ENCODE data around the gene RABEP2.
"Not testable (repeated sequence)": the region's sequence is repeated elsewhere in the genome, so short reads cannot be mapped to it uniquely, and the experiment has no call there.

RABEP2 gene

DNA sequence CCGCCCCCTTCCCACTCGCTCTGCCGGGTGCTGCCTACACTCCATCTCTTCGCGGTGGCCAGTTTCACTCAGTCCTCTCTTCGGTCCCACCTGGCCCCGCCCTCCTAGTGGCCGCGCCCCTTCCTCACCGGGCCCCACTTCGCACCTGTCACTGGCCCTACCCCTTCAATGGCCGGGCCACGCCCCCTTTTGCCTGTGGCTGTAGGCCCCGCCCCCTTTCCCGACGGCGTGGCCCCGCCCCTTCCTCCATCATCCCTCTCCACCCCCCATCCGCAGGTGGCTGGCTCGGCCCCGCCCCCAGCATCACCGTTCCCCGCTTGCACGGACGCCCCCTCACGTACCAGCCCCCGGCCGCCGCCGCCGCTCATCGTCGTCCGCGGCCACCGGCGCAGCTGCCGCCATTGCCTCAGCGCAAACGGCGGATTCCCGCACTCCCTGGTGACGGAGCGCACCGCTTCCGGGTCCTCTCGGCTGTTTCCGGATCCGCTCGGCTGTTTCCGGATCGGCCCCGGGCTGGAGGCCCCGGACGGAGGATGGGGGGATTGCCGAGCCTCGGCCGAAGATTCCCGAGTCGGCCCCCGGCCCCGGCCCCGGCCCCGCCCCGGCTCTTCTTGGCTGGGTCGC, at the start of gene RABEP2:
Gene RABEP2, minus strand, starts transcription at position 477 of the 624 bp plus-strand sequence. Its CDS starts 75 bp downstream, at position 402.
- Histone ChIP-seq H3K9ac (ENCODE audit: low read depth, low read length) (peak within 1 kb of the TSS; percentile 95), H3K27me3 (ENCODE audit: insufficient read depth, low read length, poor library complexity) (no peaks in the 10 kb centered on the region), H3K79me2 (ENCODE audit: insufficient read depth, low read length) (no peaks in the 10 kb centered on the region), H3K4me1 (ENCODE audit: insufficient read depth, low read length) (peaks cover 15% of the 10 kb centered on the region), H3K9me3 (ENCODE audit: insufficient read depth, low read length, severe bottlenecking) (no peaks in the 10 kb centered on the region), H2AFZ (ENCODE audit: low read depth, low read length) (peak within 1 kb of the TSS; percentile 93), H3K27ac (ENCODE audit: low read length) (peak within 1 kb of the TSS; percentile 95), H4K20me1 (ENCODE audit: insufficient read depth, low read length) (peaks cover 2% of the 10 kb centered on the region; the same call in 1 of the 2 replicates), H3K4me3 (ENCODE audit: low read depth in 1 of 2, low read length in 2 of 2) (peak within 1 kb of the TSS; percentile 42 to 73), H3K36me3 (ENCODE audit: insufficient read depth, low read length) (peaks cover 4% of the 10 kb centered on the region; the same call in 1 of the 2 replicates), H3K4me2 (ENCODE audit: insufficient read depth, low read length) (peak within 1 kb of the TSS; percentile 74)
- TF ChIP-seq, protein P1, sequence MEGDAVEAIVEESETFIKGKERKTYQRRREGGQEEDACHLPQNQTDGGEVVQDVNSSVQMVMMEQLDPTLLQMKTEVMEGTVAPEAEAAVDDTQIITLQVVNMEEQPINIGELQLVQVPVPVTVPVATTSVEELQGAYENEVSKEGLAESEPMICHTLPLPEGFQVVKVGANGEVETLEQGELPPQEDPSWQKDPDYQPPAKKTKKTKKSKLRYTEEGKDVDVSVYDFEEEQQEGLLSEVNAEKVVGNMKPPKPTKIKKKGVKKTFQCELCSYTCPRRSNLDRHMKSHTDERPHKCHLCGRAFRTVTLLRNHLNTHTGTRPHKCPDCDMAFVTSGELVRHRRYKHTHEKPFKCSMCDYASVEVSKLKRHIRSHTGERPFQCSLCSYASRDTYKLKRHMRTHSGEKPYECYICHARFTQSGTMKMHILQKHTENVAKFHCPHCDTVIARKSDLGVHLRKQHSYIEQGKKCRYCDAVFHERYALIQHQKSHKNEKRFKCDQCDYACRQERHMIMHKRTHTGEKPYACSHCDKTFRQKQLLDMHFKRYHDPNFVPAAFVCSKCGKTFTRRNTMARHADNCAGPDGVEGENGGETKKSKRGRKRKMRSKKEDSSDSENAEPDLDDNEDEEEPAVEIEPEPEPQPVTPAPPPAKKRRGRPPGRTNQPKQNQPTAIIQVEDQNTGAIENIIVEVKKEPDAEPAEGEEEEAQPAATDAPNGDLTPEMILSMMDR (IDR thresholded peaks at IDR 0.05; ENCODE audit: borderline replicate concordance, extremely low read depth, low read length, poor library complexity, severe bottlenecking) = no peak
- TF ChIP-seq EZH2 (IDR thresholded peaks at IDR 0.05; ENCODE audit: borderline replicate concordance, low read depth, low read length, severe bottlenecking) = no peak
- DNase-seq = peak; percentile 97
- peak; percentile 87 for ATAC-seq (ENCODE audit: insufficient read depth, low read depth)

DNA sequence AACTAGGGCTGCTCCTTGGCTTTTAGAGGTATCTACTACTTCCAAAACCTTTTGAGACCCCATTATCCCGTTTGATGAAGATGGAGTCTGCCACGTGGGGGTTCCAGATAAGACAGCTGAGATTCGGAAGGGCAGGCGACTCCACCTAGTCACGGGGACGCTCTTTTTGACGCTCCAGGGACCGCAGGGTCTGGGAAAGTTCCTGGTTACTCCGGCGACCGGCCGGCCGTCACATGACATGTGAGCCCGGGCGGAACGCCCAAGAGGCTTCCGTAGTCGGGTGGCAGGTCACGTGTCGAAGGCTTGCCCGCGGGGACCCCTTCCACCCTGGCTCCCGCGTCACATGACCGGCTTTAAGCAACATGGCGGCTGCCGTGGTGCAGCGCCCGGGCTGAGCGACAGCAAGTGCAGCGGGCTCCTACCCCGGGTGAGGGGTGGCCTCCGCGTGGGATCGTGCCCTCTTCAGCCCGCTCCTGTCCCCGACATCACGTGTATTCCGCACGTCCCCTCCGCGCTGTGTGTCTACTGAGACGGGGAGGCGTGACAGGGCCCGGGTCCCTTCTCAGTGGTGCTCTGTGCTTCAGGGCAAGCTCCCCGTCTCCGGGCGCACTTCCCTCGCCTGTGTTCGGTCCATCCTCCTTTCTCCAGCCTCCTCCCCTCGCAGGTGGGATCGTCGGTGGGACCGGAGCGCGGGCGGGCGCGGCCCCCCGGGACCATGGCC, 49.6 kb upstream of the RABEP2 start, which contains the start of gene SPNS1:
Gene SPNS1, plus strand, starts transcription at position 342 of the 721 bp plus-strand sequence. Its CDS starts 374 bp downstream, at position 716.
- TF ChIP-seq, protein P1 (IDR thresholded peaks at IDR 0.05; ENCODE audit: borderline replicate concordance, extremely low read depth, low read length, poor library complexity, severe bottlenecking) = no peak
- no peak for TF ChIP-seq EZH2 (IDR thresholded peaks at IDR 0.05; ENCODE audit: borderline replicate concordance, low read depth, low read length, severe bottlenecking)
- Histone ChIP-seq H3K4me2 (ENCODE audit: insufficient read depth, low read length) (peak within 1 kb of the TSS; percentile 93), H3K9ac (ENCODE audit: low read depth, low read length) (peak within 1 kb of the TSS; percentile 70), H3K4me3 (ENCODE audit: low read depth in 1 of 2, low read length in 2 of 2) (peak within 1 kb of the TSS; percentile 46 to 92), H3K27me3 (ENCODE audit: insufficient read depth, low read length, poor library complexity) (no peaks in the 10 kb centered on the region), H2AFZ (ENCODE audit: low read depth, low read length) (peak within 1 kb of the TSS; percentile 93), H3K79me2 (ENCODE audit: insufficient read depth, low read length) (peaks cover 28% of the 10 kb centered on the region), H4K20me1 (ENCODE audit: insufficient read depth, low read length) (no peaks in the 10 kb centered on the region), H3K4me1 (ENCODE audit: insufficient read depth, low read length) (peaks cover 32% of the 10 kb centered on the region), H3K9me3 (ENCODE audit: insufficient read depth, low read length, severe bottlenecking) (no peaks in the 10 kb centered on the region), H3K36me3 (ENCODE audit: insufficient read depth, low read length) (peaks cover 23% of the 10 kb centered on the region), H3K27ac (ENCODE audit: low read length) (peak within 1 kb of the TSS; percentile 81)
- peak; percentile 94 for DNase-seq
- peak; percentile 92 for ATAC-seq (ENCODE audit: insufficient read depth, low read depth)

DNA sequence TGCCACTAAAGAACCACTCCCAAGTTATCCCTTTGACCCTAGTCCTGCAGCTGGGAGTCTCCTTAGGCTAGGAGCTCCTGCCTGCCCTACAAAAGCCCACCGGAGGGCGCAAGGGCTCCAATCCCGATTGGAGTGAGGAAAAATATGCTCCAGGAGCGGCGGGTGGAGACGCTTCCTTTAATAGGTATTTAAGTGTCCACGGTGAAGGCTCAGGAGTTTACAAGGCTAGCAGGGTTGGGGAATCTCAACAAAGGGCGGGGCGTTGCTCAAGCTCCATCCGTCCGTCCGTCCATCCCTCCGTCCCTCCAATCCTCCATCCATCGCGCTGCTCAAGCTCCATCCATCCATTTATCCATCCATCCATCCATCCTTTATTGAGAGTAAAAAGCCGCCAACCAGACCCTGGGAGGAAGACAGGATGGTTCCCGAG, 49.0 kb upstream of the RABEP2 start:
- H3K4me3 ChIP-seq (ENCODE audit: low read depth in 1 of 2, low read length in 2 of 2) = peak overlapping the region; percentile 46 to 92
- DNase-seq = peak; percentile 57
- peaks cover 32% of the 10 kb centered on the region for H3K4me1 ChIP-seq (ENCODE audit: insufficient read depth, low read length)
- peak; percentile 36 for ATAC-seq (ENCODE audit: insufficient read depth, low read depth)
- peak overlapping the region; percentile 70 for H3K9ac ChIP-seq (ENCODE audit: low read depth, low read length)
- peak overlapping the region; percentile 93 for H3K4me2 ChIP-seq (ENCODE audit: insufficient read depth, low read length)
- no peak for TF ChIP-seq EZH2 (IDR thresholded peaks at IDR 0.05; ENCODE audit: borderline replicate concordance, low read depth, low read length, severe bottlenecking)
- TF ChIP-seq, protein P1 (IDR thresholded peaks at IDR 0.05; ENCODE audit: borderline replicate concordance, extremely low read depth, low read length, poor library complexity, severe bottlenecking) = peak; percentile 78
- H3K27me3 ChIP-seq (ENCODE audit: insufficient read depth, low read length, poor library complexity) = no peaks in the 10 kb centered on the region
- H4K20me1 ChIP-seq (ENCODE audit: insufficient read depth, low read length) = no peaks in the 10 kb centered on the region
- no peaks in the 10 kb centered on the region for H3K9me3 ChIP-seq (ENCODE audit: insufficient read depth, low read length, severe bottlenecking)
- H3K36me3 ChIP-seq (ENCODE audit: insufficient read depth, low read length) = peaks cover 18% of the 10 kb centered on the region
- peak overlapping the region; percentile 81 for H3K27ac ChIP-seq (ENCODE audit: low read length)
- H2AFZ ChIP-seq (ENCODE audit: low read depth, low read length) = peak overlapping the region; percentile 93
- H3K79me2 ChIP-seq (ENCODE audit: insufficient read depth, low read length) = peaks cover 28% of the 10 kb centered on the region

DNA sequence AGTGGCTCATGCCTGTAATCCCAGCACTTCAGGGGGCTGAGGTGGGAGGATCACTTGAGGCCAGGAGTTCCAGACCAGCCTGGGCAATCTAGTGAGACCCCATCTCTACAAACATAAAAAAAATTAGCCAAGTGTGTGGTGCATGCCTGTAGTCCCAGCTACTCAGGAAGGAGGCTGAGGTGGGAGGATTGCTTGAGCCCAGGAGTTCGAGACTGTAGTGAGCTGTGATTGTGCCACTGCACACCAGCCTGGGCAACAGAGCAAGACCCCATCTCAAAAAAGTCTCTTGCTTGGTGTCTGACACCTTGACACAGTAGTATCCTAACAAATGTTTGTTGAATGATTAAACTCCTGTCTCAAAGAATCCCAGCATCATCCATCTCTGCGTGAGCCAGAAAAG, 44.7 kb upstream of the RABEP2 start:
- not testable (repeated sequence) for H2AFZ ChIP-seq (ENCODE audit: low read depth, low read length)

More for the DNA sequence above, 44.7 kb upstream of the RABEP2 start:
- H3K9me3 ChIP-seq (ENCODE audit: insufficient read depth, low read length, severe bottlenecking); H3K4me3 ChIP-seq (ENCODE audit: low read depth in 1 of 2, low read length in 2 of 2); H3K27ac ChIP-seq (ENCODE audit: low read length); H3K27me3 ChIP-seq (ENCODE audit: insufficient read depth, low read length, poor library complexity); H3K9ac ChIP-seq (ENCODE audit: low read depth, low read length); ATAC-seq (ENCODE audit: insufficient read depth, low read depth); H3K4me2 ChIP-seq (ENCODE audit: insufficient read depth, low read length); H4K20me1 ChIP-seq (ENCODE audit: insufficient read depth, low read length); H3K36me3 ChIP-seq (ENCODE audit: insufficient read depth, low read length); DNase-seq; H3K79me2 ChIP-seq (ENCODE audit: insufficient read depth, low read length): not testable (repeated sequence)
- H3K4me1 ChIP-seq (ENCODE audit: insufficient read depth, low read length) = peaks cover 12% of the 10 kb centered on the region

Measured in DND-41 (cell line).